GM18507 (cell line): ENCODE results near the gene WWOX.

Experiments used
- DNase-seq: peaks from one replicate; pipeline ENCODE4 v3.0.0; 2011; ENCODE audit warnings: low read depth; ENCODE audit not compliant: insufficient read length; ENCODE audit errors: extremely low spot score
- FAIRE-seq: peaks from 2 replicates; lab custom pipeline; 2011; peaks lifted over from hg19 to GRCh38; lab: Jason Lieb, UNC

WWOX gene

DNA sequence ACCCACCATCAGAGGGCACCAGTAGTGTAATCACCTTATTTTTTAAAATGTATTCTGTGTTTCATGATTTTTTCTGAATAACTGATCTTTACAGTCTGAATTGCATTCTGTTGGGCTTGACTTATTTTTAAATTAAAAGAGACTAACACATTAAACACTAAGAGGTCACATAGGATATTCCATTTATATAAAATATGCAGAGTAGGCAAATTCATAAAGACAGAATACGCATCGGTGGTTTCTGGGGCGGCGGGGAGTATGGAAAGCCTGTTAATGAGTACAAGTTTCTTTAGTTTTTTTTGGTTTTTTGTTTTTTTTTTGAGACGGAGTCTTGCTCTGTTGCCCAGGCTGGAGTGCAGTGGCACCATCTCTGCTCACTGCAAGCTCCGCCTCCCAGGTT is 366.3 kb downstream of the WWOX start:
- FAIRE-seq, result no peak
- DNase-seq, result no peak

DNA sequence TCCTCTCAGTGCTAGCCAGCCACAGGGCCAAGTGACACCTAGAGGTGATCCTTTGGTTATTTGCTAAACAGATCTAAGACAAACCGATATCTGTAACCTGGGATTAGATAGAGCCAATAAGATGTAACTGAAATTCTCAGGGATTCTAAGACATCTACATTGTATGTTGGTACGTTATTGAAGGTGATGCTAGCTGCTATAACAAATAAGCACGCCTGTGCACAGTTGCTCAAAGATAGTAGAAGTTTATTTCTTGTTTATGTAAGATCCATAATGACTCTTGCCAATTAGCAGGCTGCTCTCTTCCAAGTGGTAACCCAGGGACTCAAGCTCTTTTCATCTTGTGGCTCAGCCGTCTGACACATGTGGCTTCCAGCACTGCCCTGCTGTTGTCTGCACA is 370.3 kb downstream of the WWOX start:
- no peak for DNase-seq
- no peak for FAIRE-seq

DNA sequence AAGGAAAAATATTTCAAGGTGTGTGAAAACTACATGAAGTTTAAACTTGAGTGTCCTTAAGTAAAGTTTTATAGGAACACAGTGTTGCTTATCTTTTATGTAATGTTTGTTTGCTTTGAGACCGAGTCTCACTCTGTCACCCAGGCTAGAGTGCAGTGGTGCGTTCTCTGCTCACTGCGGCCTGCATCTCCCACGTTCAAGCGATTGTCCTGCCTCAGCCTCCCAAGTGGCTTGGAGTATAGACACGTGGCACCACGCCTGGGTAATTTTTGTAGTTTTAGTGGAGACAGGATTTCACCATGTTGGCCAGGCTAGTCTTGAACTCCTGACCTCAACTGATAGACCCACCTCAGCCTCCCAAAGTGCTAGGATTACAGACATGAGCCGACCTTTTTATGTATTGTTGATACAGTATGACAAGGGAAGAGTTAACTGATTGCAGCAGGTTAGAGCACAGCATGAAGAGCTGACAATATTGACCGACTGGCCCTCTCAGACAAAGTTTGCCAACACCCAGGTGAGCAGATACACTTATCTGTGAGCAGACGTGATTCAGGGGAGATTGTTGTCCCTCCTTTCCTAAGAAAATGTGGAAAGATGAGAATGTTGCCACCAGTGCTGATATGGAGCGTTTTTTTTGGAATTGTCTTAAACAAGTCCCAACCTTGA is 373.7 kb downstream of the WWOX start:
- FAIRE-seq (no peak), DNase-seq (no peak)

DNA sequence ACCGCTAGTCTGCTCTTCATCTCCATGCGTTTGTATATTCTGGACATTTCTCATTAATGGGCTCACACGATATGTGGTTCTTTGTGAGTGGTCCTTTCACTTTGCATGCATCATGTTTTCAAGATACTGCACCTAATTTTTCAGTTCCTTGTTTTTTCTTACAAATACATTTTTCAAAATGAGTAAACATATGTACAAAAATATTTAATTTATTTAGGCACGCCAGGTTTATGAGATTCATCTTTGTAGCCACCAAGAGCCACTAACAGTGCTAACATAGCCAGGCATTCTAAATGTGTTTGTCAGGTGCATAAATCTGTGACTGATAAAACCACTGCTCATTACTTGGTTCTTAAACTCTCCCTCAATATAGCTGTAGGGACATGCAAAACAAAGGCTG is 375.3 kb downstream of the WWOX start:
- peak; percentile 64 for FAIRE-seq
- DNase-seq, result no peak

DNA sequence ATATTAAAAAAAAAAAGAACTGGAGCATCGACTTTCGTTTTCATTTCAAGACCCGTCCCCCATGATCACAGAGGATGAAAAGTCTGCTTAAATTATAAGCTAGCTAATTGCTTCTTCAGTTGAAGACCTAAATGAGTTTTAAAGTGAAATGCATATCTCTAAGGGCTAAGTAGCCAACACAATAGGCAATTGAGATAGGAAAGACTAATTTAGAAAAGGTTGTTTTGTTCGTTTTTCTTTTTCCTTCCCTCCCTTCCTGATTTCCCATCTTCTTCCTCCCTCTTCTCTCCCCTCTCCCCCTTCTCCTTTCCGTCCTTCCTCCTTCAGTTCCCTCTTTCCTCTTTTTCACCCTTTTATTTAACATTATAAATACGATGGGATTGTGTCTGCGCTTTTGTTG is 377.2 kb downstream of the WWOX start:
- FAIRE-seq (no peak), DNase-seq (no peak)

DNA sequence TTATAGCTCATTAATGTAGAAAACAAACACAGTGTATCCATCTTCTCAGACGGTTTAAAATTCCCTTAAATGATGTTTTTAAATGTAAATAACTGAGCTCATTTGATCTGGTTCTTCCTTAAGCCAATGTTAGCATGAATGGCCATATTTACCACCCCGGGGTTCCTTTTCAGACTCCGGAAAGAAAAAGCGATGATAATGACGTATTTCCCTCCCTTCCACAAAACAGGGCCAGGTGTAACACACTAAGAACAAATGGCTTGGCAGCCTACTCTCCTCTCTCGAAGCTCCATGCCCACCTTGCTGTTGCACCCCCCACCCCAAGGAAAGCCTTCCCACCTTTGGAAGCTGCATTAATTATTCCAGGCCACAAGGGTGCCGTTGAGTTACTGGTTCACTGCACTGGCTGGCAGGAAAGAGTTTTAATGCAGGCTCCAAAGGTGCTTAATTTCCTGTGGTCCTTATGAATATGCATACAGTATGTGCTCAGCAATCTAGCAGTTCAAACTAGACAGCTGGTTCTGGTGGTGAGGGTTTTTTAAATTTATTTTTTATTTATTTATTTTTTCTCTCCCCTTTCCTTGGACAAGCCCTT is 378.9 kb downstream of the WWOX start:
- FAIRE-seq, result peak; percentile 71
- no peak for DNase-seq

DNA sequence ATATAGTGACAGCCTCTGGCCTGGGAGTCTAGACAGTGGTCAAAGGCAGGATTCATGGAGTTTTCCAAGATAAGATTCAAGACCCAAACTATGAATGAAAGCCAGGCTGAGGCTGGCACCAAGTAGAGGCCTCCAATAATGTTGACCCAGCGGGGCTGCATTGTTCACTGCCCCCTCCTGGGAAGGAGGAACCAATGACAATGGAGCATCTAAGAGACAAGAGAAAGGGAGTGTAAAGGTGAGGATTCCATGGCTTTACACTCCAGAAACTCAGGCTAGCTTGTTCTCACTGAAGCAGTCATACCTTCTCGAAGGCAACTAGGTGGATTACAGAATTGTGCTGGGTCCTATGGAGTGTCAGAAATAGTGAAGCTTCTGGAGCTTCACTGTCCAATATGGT is 380.3 kb downstream of the WWOX start:
- DNase-seq (no peak), FAIRE-seq (no peak)

DNA sequence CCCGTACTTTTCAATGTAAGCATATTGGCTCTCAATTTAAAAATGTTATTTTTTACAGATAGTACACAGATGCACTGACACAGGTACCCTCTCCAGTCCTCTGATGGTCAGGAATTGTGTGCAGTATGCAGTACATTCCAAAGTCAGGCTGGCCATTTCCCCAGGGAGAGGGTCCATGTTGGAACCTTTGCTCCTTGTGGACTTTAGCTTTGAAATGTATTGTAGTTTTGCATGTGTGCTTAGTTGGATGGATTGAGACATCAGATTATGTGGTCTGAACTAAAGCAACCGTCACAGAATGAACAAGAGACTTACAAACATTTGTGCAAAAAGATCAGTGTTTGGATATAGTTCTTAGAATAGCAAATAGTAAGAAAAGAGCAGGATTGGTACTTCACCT is 381.1 kb downstream of the WWOX start:
- no peak for FAIRE-seq

DNA sequence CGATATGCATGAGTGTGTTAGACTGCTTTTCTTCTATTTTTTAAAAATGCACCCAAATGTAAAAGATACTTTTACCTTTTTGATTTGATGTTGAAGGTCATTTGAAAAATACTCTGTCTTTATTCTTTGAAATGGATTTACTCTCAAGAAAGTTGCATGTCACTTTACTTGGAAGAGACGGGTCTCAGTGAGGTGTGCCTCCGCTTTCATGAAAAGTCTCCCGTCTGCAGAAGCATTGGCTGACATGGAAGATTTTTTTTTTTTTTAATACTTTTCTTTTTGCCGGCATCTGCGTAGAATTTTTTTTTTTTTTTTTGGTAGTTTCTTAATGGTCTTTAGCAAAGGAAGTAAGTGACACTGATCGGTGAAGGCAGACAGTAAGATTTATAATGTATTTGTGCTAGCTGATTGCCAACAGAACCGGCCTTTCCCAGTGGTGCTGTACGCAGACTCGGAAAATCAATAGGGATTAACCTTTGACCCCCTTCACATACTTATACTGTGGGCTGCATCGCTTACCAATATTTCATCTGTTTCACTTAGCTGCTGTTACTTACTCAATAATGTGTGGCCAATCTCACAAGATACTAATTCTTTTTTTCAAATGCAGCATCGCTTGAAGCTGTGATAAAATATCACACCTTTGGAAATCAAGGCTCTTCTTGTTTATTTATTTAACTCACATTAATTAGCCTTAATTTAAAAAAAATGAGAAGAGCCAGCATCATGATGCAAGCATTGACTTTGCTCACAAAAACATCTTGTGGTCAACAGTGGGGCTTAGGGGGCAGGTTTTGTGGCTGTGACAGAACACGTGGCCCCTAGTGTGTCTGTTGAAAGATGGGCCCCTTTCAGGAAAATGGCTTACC is 383.9 kb downstream of the WWOX start:
- no peak for DNase-seq

More for the DNA sequence above, 381.1 kb downstream of the WWOX start:
- no peak for DNase-seq

DNA sequence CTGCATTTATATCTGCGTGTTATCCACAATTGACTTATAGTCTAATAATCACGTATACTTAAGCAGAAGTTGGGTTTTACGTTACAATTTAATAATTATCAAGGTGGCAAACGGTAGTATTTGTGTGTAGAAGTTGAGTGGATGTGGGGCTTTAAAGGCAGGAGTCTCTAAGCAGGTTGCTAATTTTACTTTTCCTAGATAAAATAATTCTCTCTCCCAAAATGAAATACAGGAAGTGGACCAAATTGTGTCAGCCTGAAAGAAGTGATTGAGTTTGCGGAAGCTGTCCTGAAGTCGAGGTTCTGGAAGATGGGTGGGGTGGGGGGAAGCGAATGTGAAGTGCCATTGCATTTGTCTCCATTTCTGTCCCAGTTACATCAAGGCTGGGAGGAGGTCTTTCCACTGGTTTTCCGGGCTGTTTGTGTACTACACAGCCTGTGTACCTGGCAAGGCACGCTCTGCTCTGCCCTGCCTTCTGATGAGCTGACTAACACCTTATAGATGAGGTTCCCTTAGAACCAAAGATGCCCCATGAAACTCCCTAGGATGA is 385.1 kb downstream of the WWOX start:
- FAIRE-seq (no peak), DNase-seq (no peak)

More for the DNA sequence above, 383.9 kb downstream of the WWOX start:
- no peak for FAIRE-seq

DNA sequence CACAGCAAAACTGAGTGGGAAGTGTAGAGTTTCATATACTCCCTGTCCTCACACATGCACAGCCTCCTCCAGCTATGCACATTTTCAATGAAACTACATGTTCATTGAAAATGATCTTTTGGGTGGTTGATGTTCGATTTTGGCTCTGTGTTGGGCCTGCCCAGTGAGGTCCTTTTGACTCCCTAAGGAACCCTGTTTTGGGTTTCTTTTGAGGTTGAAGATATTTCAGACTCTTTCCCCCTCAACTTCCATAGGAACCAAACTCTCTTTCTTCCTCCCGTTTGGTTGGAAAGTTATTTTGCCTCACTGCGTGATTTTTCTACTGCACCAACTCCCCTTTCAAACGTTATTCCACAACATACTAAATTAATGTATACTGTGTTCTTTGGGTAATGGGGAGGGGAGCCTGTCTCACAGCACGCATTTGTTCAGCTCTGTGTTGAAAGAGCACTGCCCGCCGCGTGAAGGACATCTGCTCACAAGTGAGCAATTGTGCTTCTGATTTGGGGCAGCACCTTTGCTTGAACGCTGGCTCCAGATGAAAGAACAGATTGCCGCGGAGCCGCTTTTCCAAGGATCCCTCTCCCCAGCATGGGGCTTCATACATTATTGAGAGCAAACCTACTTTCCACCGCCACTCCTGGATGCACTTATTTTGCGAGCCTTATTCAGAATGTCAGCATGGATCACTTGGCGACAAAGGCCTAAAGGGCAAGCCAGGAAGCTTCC is 385.9 kb downstream of the WWOX start:
- no peak for FAIRE-seq
- DNase-seq, result no peak

DNA sequence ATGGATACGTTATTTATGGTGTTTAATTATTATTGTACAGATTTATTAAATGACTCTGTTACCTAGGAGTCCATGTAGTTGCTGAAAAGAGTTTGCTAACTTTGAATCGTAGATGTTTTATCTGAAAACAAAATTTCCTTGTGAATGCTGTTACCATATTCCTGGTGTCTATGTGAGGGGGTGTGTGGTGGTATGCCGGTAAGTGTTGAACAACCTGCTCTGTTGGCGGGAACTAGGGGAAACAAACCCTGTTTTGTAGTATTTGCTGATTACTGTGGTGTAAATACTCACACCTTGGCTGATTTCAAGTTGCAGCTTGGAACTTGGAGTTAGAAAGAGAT is 386.4 kb downstream of the WWOX start:
- FAIRE-seq (no peak), DNase-seq (no peak)

DNA sequence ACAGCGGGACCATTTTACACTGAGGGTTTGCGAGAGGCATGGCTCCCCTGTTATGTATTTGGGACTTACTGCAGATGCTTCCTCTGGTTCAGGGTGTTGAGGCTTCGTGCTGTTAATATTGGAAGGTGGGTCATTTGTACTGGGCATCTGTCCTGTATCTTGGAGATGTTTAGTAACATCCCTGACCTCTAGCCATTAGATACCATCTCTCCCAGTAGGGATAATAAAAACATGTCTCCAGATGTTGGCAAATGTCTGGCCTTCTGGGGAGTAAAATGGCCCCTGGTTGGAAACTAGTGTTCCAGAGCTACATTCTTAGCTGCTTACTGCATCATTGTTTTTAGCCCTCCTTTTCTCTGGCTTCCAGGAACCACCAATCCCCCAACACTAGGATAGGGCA is 388.0 kb downstream of the WWOX start:
- DNase-seq (no peak), FAIRE-seq (no peak)

DNA sequence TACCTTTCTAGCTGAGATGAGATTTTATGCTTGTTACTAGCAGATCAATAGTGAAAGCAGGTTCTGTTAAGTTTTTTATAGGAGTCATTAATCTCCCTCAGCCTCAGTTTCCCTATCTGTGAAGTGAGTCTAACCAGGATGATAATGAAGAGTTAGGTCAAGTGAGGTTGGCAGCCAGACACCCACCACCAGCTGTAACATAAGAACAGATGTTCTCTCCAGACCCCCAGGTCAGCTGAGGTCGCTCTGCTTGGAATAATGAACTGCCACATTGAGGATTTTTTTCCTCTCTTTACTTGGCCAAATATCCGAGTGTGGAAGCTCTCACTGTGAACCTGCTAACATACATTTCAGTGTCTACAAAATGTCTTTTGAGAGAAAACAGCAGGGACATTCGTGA is 389.6 kb downstream of the WWOX start:
- FAIRE-seq, result no peak
- DNase-seq, result no peak

DNA sequence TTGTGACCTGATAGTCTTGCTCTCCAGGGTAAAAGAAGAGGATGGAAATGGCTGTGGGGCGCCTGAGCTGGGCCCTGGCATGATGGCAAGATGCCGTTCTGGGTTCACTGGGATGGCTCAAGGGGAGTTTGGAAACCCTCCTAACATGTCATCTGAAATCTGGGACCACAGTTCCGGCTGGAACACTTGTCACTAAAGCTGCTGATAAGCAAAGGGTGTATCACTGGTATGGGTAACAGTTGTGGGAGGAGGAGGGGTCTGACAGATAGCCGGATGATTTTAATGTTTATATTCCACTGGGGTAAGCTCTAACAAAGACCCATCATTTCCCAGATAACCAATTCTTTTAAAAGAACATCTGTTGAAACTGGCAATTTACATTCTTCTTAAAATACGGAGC is 390.2 kb downstream of the WWOX start:
- FAIRE-seq (no peak), DNase-seq (no peak)

DNA sequence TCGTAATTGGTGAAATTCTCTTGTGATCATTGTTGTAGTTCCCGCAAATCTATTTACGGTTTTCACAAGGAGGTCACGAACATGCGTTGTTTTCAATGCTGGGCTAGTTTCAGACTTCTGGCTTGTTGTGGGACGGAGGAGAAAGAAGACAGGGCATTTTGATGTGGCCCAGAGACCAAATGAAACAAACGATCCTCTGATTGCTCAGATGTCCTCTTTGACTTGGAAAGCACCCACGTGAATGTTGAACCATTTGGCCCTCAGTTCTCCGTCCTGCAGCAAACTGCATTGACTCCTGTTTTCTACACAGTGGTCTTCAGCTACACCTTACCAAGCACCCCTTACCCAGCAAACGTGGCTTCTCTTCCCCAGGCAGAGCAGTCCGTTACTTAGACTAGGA is 391.0 kb downstream of the WWOX start:
- DNase-seq (no peak), FAIRE-seq (no peak)

DNA sequence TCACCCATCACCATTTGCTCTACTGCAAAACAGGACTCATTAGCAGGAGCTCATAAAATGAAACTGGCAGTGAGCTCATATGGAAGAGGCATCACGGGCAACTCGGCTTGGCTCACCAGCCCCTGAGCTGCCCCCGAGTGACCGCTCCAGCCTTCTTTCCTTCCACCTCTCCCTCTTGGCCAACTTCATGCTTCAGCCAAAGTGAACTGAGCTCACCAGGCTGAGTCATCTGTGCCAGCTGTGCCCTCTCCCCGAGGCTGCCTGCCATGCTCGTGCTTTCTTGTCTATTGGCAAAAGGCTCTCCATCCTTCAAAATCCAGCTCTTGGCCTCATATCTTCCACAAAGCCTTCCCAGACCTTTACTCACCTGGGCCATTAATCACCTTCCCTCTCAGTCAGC is 391.4 kb downstream of the WWOX start:
- DNase-seq, result no peak
- no peak for FAIRE-seq

DNA sequence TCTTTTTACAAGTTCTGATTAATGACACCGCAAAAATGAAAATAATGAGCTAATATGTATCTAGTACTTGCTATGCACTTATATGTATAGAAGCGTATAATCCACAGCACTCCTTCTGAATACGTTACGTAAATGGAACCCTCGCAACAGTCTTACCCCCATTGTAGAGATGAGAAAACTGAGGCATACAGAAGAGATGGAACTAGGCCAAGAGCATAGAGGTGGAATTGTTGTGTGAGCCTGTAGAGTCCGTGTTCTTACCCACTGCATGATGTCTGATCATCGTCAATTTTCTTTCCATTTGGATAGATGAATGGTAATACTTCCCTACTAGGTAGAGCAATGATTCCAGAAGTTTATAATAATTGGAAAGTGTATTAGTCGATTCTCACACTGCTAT is 394.1 kb downstream of the WWOX start:
- DNase-seq (no peak), FAIRE-seq (no peak)

DNA sequence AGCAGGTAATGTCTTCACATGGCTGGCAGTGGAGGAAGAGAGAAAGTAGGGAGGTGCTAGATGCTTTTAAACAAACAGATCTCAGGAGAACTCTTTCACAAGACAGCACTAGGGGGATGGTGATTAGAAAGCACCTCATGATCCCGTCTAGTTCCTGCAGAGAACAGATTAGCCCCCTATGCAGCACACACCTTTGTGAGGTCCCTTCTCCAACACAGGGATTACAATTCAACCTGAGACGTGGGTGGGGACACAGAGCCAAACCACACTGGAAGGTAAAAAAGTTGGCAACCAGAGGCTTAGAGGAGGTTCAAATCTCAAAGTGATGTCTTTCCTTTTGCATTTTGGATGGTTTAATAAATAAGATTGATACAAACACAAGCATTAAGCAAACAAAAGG is 394.7 kb downstream of the WWOX start:
- FAIRE-seq (no peak), DNase-seq (no peak)

DNA sequence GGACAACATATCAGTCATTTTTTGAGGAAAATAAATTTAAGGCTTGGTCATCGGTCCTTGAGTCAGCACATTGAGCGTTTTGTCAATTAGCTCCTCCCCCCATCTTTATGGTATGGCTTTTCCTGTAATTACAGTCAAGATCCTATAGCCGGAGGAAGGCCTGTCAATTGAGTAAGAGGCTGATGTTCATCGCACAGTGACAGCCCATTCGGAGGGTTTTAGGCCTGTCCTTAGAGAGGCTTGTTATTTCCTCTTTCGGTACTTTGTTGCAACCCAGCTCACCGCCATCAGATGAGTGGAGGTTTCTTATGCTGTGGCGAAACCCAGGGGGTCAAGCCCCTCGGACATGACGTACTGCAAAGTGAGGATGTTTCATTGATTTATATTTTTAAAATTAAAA is 395.2 kb downstream of the WWOX start:
- FAIRE-seq, result no peak
- no peak for DNase-seq
